K562 (cell line): ENCODE measurements around the gene BMP6. TPM values are rescaled to one million over a fixed set of nuclear protein-coding genes. Genes with fewer than 3 reads are reported as not detected.

Source experiments
- FOXK1 ChIP-seq: sonication (generic); formaldehyde crosslinking; IDR thresholded peaks from 2 replicates; pipeline ENCODE4 v1.8.0; 2022; ENCODE audit warnings: missing genetic modification reagents, mild to moderate bottlenecking, borderline replicate concordance
- HDAC2 ChIP-seq: fragments of 450-650 bp; IDR thresholded peaks from 2 replicates; pipeline ENCODE4 v1.6.1; 2016; ENCODE audit warnings: mild to moderate bottlenecking
- HNRNPUL1 ChIP-seq: fragments of 200-400 bp; formaldehyde crosslinking; IDR thresholded peaks from 2 replicates; pipeline ENCODE4 v1.6.1; 2017; ENCODE audit warnings: low read length
- L3MBTL2 ChIP-seq: fragments of 450-650 bp; IDR thresholded peaks from 2 replicates; pipeline ENCODE4 v1.6.1; 2016; ENCODE audit warnings: mild to moderate bottlenecking, moderate library complexity
- MAFG ChIP-seq: fragments of 450-650 bp; conservative IDR thresholded peaks from 2 replicates; pipeline ENCODE4 v1.6.1; 2016; ENCODE audit warnings: missing genetic modification characterization, missing compliant biosample characterization
- MAX ChIP-seq: sonication (generic); formaldehyde crosslinking; IDR thresholded peaks from 2 replicates; pipeline ENCODE4 v1.9.0; 2022; ENCODE audit warnings: mild to moderate bottlenecking, missing genetic modification reagents
- MAZ ChIP-seq, 2 experiments: fragments of 450-650 bp in 1 of 2; sonication (generic) in 1 of 2; formaldehyde crosslinking; IDR thresholded peaks in 1 of 2; conservative IDR thresholded peaks in 1 of 2; 2 replicates each; pipeline versions ENCODE4 v1.4.0 to v1.5.0; 2020; ENCODE audit warnings: mild to moderate bottlenecking in 1 of 2, missing genetic modification reagents in 1 of 2
- NELFE ChIP-seq: IDR thresholded peaks from 2 replicates; pipeline ENCODE4 v1.6.1; 2011; ENCODE audit warnings: mild to moderate bottlenecking; ENCODE audit not compliant: insufficient read depth, insufficient read length
- TBP ChIP-seq: optimal IDR thresholded peaks from 2 replicates; pipeline ENCODE3; 2011; ENCODE audit warnings: low read depth, low read length, improper control_type of control experiment
- TSC22D4 ChIP-seq: fragments of 450-650 bp; IDR thresholded peaks from 2 replicates; pipeline ENCODE4 v1.6.1; 2016; ENCODE audit warnings: missing genetic modification characterization, missing biosample characterization, control low read depth
- USF2 ChIP-seq: sonication (generic); formaldehyde crosslinking; IDR thresholded peaks from 2 replicates; pipeline ENCODE4 v1.5.0; 2020; ENCODE audit warnings: missing genetic modification reagents
- polyA plus RNA-seq, 8 experiments: library from polyadenylated mRNA; depleted of rRNA in 4 of 8; stranded (reverse) in 5 of 8; unstranded in 3 of 8; fragments of >200 nt; fragmentation: Nextera tagmentation in 2 of 8; fragmentation: Illumina TruSeq in 1 of 8; extraction: Ambion mirVana in 2 of 8; extraction: Trizol in 1 of 8; gene quantifications; 2 replicates each; pipeline versions ENCODE4 v1.2.1 to v1.2.3, GENCODE V29; 2011 to 2014; ENCODE audit warnings: inconsistent platforms in 1 of 8, missing spikeins in 1 of 8
- total RNA-seq, 7 experiments: library from RNA; depleted of rRNA in 6 of 7; stranded (reverse); fragments of >200 nt in 6 of 7; fragmentation: Illumina TruSeq in 2 of 7; extraction: Trizol in 2 of 7; gene quantifications; 2 replicates each; pipeline versions ENCODE4 v1.2.1 to v1.2.3, GENCODE V29; 2011 to 2021; ENCODE audit warnings: low replicate concordance in 1 of 7
- TF ChIP-seq, protein P1 (sequence below): fragments of 450-650 bp; IDR thresholded peaks from 2 replicates; pipeline ENCODE4 v1.6.1; 2014; ENCODE audit warnings: low read depth, mild to moderate bottlenecking, moderate library complexity, borderline replicate concordance
- TF ChIP-seq, protein P2 (sequence below): fragments of 450-650 bp; IDR thresholded peaks from 2 replicates; pipeline ENCODE4 v1.6.1; 2018; ENCODE audit warnings: mild to moderate bottlenecking, low read depth; ENCODE audit not compliant: partially characterized antibody
- TF ChIP-seq, protein P3 (sequence below): sonication (generic); formaldehyde crosslinking; IDR thresholded peaks from 2 replicates; pipeline ENCODE4 v1.4.0; 2020; ENCODE audit warnings: mild to moderate bottlenecking, missing genetic modification reagents
- TF ChIP-seq, protein P4 (sequence below): sonication (generic); formaldehyde crosslinking; IDR thresholded peaks from 2 replicates; pipeline ENCODE4 v1.8.0; 2023; ENCODE audit warnings: mild to moderate bottlenecking, missing genetic modification reagents

BMP6 gene
- total and polyA plus RNA-seq, 9 of the 15 experiments (the other 6 are each of a cell fraction or from before 2014, with no cell fraction given): 0.01 to 0.13 (median 0.06) TPM; not detected in 3

DNA sequence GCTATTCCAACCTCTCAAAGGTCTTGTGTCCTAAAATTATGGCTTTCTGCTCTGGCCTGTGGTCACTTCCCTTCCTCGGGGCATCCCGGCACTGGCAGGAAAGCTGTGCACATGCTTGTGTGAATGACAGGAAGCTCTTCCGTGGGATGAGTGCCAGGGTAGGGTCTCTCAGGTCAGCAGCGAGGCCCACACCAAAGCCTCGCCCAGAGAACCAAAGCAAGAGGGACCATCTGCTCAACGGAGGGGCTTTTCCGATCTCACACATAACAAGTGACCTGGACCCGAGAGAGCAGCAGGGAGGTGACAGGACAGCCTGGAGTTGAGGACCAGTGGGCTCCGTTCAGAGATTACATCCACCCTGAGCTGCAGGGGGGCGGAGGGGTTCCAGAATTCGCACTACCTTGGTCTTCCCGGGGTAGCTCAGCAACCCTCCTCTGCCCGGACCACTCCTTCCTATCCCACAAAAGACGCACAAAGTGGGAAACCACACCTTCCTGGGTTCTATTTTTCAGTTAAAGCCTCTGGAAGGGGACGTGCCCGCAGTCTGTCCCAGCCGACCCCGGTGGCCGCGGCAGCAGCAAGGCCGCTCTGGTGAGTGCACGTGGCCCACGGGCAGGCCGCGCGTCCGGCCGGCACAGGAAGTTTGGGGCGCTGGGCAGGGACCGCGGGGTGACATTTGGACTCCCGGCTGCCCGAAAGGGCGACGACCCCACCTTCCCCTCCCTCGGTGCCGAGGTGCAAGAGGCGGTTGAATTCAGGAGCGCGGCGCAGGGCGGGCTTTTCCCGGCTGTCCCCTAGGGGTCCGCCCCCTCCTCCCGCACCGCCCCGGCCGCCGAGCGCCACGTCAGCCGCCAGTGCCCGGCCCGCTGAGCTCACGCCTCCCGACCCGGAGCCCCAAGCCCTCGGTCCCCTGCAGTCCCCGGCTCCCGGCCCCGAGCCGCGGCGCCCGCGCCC, 183.7 kb downstream of the BMP6 start (continued):
- TF ChIP-seq, protein P1, sequence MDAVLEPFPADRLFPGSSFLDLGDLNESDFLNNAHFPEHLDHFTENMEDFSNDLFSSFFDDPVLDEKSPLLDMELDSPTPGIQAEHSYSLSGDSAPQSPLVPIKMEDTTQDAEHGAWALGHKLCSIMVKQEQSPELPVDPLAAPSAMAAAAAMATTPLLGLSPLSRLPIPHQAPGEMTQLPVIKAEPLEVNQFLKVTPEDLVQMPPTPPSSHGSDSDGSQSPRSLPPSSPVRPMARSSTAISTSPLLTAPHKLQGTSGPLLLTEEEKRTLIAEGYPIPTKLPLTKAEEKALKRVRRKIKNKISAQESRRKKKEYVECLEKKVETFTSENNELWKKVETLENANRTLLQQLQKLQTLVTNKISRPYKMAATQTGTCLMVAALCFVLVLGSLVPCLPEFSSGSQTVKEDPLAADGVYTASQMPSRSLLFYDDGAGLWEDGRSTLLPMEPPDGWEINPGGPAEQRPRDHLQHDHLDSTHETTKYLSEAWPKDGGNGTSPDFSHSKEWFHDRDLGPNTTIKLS: peak; percentile 89; the same call in 1 of the 2 replicates
- TF ChIP-seq, protein P2, sequence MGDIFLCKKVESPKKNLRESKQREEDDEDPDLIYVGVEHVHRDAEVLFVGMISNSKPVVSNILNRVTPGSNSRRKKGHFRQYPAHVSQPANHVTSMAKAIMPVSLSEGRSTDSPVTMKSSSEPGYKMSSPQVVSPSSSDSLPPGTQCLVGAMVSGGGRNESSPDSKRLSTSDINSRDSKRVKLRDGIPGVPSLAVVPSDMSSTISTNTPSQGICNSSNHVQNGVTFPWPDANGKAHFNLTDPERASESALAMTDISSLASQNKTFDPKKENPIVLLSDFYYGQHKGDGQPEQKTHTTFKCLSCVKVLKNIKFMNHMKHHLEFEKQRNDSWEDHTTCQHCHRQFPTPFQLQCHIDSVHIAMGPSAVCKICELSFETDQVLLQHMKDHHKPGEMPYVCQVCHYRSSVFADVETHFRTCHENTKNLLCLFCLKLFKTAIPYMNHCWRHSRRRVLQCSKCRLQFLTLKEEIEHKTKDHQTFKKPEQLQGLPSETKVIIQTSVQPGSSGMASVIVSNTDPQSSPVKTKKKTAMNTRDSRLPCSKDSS: no peak
- no peak for TF ChIP-seq MAFG (tag)
- TF ChIP-seq, protein P3, sequence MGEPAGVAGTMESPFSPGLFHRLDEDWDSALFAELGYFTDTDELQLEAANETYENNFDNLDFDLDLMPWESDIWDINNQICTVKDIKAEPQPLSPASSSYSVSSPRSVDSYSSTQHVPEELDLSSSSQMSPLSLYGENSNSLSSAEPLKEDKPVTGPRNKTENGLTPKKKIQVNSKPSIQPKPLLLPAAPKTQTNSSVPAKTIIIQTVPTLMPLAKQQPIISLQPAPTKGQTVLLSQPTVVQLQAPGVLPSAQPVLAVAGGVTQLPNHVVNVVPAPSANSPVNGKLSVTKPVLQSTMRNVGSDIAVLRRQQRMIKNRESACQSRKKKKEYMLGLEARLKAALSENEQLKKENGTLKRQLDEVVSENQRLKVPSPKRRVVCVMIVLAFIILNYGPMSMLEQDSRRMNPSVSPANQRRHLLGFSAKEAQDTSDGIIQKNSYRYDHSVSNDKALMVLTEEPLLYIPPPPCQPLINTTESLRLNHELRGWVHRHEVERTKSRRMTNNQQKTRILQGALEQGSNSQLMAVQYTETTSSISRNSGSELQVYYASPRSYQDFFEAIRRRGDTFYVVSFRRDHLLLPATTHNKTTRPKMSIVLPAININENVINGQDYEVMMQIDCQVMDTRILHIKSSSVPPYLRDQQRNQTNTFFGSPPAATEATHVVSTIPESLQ (CRISPR knock-in tag): peak; percentile 73; the same call in 1 of the 2 replicates
- TF ChIP-seq, protein P4, sequence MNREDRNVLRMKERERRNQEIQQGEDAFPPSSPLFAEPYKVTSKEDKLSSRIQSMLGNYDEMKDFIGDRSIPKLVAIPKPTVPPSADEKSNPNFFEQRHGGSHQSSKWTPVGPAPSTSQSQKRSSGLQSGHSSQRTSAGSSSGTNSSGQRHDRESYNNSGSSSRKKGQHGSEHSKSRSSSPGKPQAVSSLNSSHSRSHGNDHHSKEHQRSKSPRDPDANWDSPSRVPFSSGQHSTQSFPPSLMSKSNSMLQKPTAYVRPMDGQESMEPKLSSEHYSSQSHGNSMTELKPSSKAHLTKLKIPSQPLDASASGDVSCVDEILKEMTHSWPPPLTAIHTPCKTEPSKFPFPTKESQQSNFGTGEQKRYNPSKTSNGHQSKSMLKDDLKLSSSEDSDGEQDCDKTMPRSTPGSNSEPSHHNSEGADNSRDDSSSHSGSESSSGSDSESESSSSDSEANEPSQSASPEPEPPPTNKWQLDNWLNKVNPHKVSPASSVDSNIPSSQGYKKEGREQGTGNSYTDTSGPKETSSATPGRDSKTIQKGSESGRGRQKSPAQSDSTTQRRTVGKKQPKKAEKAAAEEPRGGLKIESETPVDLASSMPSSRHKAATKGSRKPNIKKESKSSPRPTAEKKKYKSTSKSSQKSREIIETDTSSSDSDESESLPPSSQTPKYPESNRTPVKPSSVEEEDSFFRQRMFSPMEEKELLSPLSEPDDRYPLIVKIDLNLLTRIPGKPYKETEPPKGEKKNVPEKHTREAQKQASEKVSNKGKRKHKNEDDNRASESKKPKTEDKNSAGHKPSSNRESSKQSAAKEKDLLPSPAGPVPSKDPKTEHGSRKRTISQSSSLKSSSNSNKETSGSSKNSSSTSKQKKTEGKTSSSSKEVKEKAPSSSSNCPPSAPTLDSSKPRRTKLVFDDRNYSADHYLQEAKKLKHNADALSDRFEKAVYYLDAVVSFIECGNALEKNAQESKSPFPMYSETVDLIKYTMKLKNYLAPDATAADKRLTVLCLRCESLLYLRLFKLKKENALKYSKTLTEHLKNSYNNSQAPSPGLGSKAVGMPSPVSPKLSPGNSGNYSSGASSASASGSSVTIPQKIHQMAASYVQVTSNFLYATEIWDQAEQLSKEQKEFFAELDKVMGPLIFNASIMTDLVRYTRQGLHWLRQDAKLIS (CRISPR knock-in tag): peak; percentile 52; the same call in 1 of the 2 replicates
- TF ChIP-seq MAZ (CRISPR knock-in tag; conservative IDR thresholded peaks at IDR 0.05 in 1 of 2, IDR thresholded peaks at IDR 0.05 in 1 of 2): peak in 1 of 2 experiments; percentile 74
- TF ChIP-seq NELFE: no peak
- TF ChIP-seq FOXK1: no peak
- peak; percentile 11 for TF ChIP-seq TBP
- TF ChIP-seq HDAC2: 0 out of 2 replicates have a peak, but pooled peaks have one; percentile 45
- peak; percentile 93 for TF ChIP-seq MAX (CRISPR knock-in tag)
- TF ChIP-seq L3MBTL2: peak; percentile 91
- no peak for TF ChIP-seq HNRNPUL1
- TF ChIP-seq USF2: peak; percentile 56; the same call in 1 of the 2 replicates
- no peak for TF ChIP-seq TSC22D4 (tag)
